IMR-90 (cell line): Measurements from ENCODE around the gene TBRG4. TPM values are rescaled to one million over a fixed set of nuclear protein-coding genes. Genes with fewer than 3 reads are reported as not detected.

Source experiments
- ATAC-seq: fragments of 200-7000 bp; cut with Tn5 transposase; 2 replicates; pipeline ENCODE4 v1.9.1; 2020; ENCODE audit warnings: low read depth, mild to moderate bottlenecking, moderate library complexity
- BruUV-seq: library from RNA; stranded (reverse); fragments of 400-500 nt; replicated peaks from 2 replicates; lab custom pipeline; 2021; lab: Mats Ljungman, UMichigan
- CTCF ChIA-PET: fragments of 300-600 bp; formaldehyde crosslinking; extraction: SDS; loops from one replicate; lab custom pipeline; 2021; ENCODE audit warnings: antibody characterized with exemption; lab: Yijun Ruan, JAX
- POLR2A ChIA-PET: fragments of 300-600 bp; sonication (Branson Sonifier 250); formaldehyde crosslinking; loops from one replicate; lab custom pipeline; 2022; ENCODE audit warnings: antibody characterized with exemption; ENCODE audit not compliant: unreplicated experiment; lab: Charles Lee
- DNase-seq: peaks from one replicate; pipeline ENCODE4 v3.0.0; 2013
- H2AFZ ChIP-seq: replicated peaks from 2 replicates; pipeline ENCODE3; 2013; ENCODE audit warnings: low read length, mild to moderate bottlenecking; ENCODE audit not compliant: poor library complexity
- H2AK5ac ChIP-seq: 2 replicates; pipeline ENCODE4 v1.6.1; 2013; ENCODE audit warnings: low read depth, low read length, inconsistent platforms
- H2AK9ac ChIP-seq: replicated peaks from 2 replicates; pipeline ENCODE3; 2013; ENCODE audit warnings: mild to moderate bottlenecking, low read depth, low read length, moderate library complexity; ENCODE audit not compliant: poor library complexity
- H2BK120ac ChIP-seq: 2 replicates; pipeline ENCODE4 v1.6.1; 2013; ENCODE audit warnings: low read depth, low read length, inconsistent platforms
- H2BK15ac ChIP-seq: 3 replicates; pipeline ENCODE4 v1.6.1; 2013; ENCODE audit warnings: low read depth, low read length, inconsistent platforms
- H2BK20ac ChIP-seq: 2 replicates; pipeline ENCODE4 v1.6.1; 2013; ENCODE audit warnings: low read depth, mild to moderate bottlenecking, inconsistent platforms, low read length, moderate library complexity
- H2BK5ac ChIP-seq: 2 replicates; pipeline ENCODE4 v1.6.1; 2013; ENCODE audit warnings: mild to moderate bottlenecking, low read depth, low read length, inconsistent platforms; ENCODE audit not compliant: poor library complexity, severe bottlenecking
- H3K14ac ChIP-seq: replicated peaks from 2 replicates; pipeline ENCODE4 v1.6.1; 2013; ENCODE audit warnings: low read depth, low read length, inconsistent platforms
- H3K18ac ChIP-seq: 2 replicates; pipeline ENCODE4 v1.6.1; 2013; ENCODE audit warnings: low read depth, low read length, control low read depth
- H3K23ac ChIP-seq: 2 replicates; pipeline ENCODE4 v1.6.1; 2013; ENCODE audit warnings: low read depth, low read length, inconsistent platforms
- H3K27ac ChIP-seq: 2 replicates; pipeline ENCODE4 v1.5.1; 2013; ENCODE audit warnings: mild to moderate bottlenecking, control low read depth, low read length; ENCODE audit not compliant: insufficient read depth
- H3K27me3 ChIP-seq: 2 replicates; pipeline ENCODE4 v1.6.1; 2013; ENCODE audit warnings: low read length; ENCODE audit not compliant: control insufficient read depth, insufficient read depth
- H3K36me3 ChIP-seq: 2 replicates; pipeline ENCODE4 v1.6.1; 2013; ENCODE audit warnings: low read length, mixed read lengths; ENCODE audit not compliant: control insufficient read depth, insufficient read depth
- H3K4ac ChIP-seq: 2 replicates; pipeline ENCODE4 v1.6.1; 2013; ENCODE audit warnings: low read depth, low read length, inconsistent platforms
- H3K4me1 ChIP-seq: 2 replicates; pipeline ENCODE4 v1.6.1; 2013; ENCODE audit warnings: low read length, mixed read lengths; ENCODE audit not compliant: control insufficient read depth, insufficient read depth
- H3K4me2 ChIP-seq: 2 replicates; pipeline ENCODE4 v1.6.1; 2013; ENCODE audit warnings: low read depth, mild to moderate bottlenecking, control low read depth, low read length, moderate library complexity
- H3K4me3 ChIP-seq: 2 replicates; pipeline ENCODE4 v1.5.1; 2013; ENCODE audit warnings: low read depth, mild to moderate bottlenecking, control low read depth, low read length, moderate library complexity; ENCODE audit not compliant: insufficient read depth
- H3K56ac ChIP-seq: 2 replicates; pipeline ENCODE4 v1.6.1; 2013; ENCODE audit warnings: low read length, inconsistent platforms; ENCODE audit not compliant: insufficient read depth; ENCODE audit errors: extremely low read depth
- H3K79me1 ChIP-seq, 2 experiments: 2 replicates each; pipeline ENCODE4 v1.6.1; 2013; ENCODE audit warnings: low read length in 2 of 2, inconsistent platforms in 1 of 2, low read depth in 1 of 2
- H3K9ac ChIP-seq: 2 replicates; pipeline ENCODE4 v1.6.1; 2013; ENCODE audit warnings: low read depth, low read length, control low read depth
- H3K9me1 ChIP-seq: 2 replicates; pipeline ENCODE4 v1.6.1; 2013; ENCODE audit warnings: low read length, inconsistent platforms; ENCODE audit not compliant: insufficient read depth
- H3K9me3 ChIP-seq: 2 replicates; pipeline ENCODE4 v1.6.1; 2013; ENCODE audit warnings: low read length; ENCODE audit not compliant: control insufficient read depth, insufficient read depth
- H4K20me1 ChIP-seq: 2 replicates; pipeline ENCODE4 v1.6.1; 2013; ENCODE audit warnings: low read length, inconsistent platforms; ENCODE audit not compliant: insufficient read depth
- H4K5ac ChIP-seq: 2 replicates; pipeline ENCODE4 v1.6.1; 2013; ENCODE audit warnings: mild to moderate bottlenecking, low read depth, low read length, control low read depth
- H4K8ac ChIP-seq, 2 experiments: 2 replicates each; pipeline ENCODE4 v1.6.1; 2013; ENCODE audit warnings: low read depth in 2 of 2, low read length in 2 of 2, control low read depth in 1 of 2, inconsistent platforms in 1 of 2
- H4K91ac ChIP-seq: 2 replicates; pipeline ENCODE4 v1.6.1; 2013; ENCODE audit warnings: low read depth, low read length, inconsistent platforms; ENCODE audit not compliant: insufficient read depth
- BHLHE40 ChIP-seq: fragments of 150-350 bp; IDR thresholded peaks from 2 replicates; pipeline ENCODE4 v1.6.1; 2016; ENCODE audit warnings: mild to moderate bottlenecking, low read depth, low read length
- CEBPB ChIP-seq: IDR thresholded peaks from 2 replicates; pipeline ENCODE4 v1.6.1; 2012; ENCODE audit warnings: low read depth, low read length, improper control_type of control experiment
- CHD1 ChIP-seq: IDR thresholded peaks from 2 replicates; pipeline ENCODE4 v1.6.1; 2012; ENCODE audit warnings: low read depth, low read length, improper control_type of control experiment
- CTCF ChIP-seq: conservative IDR thresholded peaks from 2 replicates; pipeline ENCODE4 v1.5.1; 2012; ENCODE audit warnings: mild to moderate bottlenecking, low read depth, low read length, improper control_type of control experiment
- ELK1 ChIP-seq: fragments of 150-350 bp; IDR thresholded peaks from 2 replicates; pipeline ENCODE4 v1.6.1; 2016; ENCODE audit warnings: low read depth, mild to moderate bottlenecking, low read length, moderate library complexity, borderline replicate concordance
- FOS ChIP-seq: fragments of 150-350 bp; IDR thresholded peaks from 2 replicates; pipeline ENCODE4 v1.6.1; 2016; ENCODE audit warnings: low read depth, low read length
- MAZ ChIP-seq: IDR thresholded peaks from 2 replicates; pipeline ENCODE4 v1.6.1; 2012; ENCODE audit warnings: low read depth, mild to moderate bottlenecking, low read length, improper control_type of control experiment, moderate library complexity, borderline replicate concordance
- MXI1 ChIP-seq: IDR thresholded peaks from 2 replicates; pipeline ENCODE4 v1.6.1; 2012; ENCODE audit warnings: low read depth, mild to moderate bottlenecking, low read length, moderate library complexity, borderline replicate concordance
- NFE2L2 ChIP-seq: fragments of 150-350 bp; IDR thresholded peaks from 2 replicates; pipeline ENCODE4 v1.6.1; 2016; ENCODE audit warnings: low read depth, mild to moderate bottlenecking, low read length
- POLR2A ChIP-seq: IDR thresholded peaks from 2 replicates; pipeline ENCODE4 v1.6.1; 2012; ENCODE audit warnings: mild to moderate bottlenecking, low read depth, low read length
- RAD21 ChIP-seq: IDR thresholded peaks from 2 replicates; pipeline ENCODE4 v1.6.1; 2012; ENCODE audit warnings: low read length, improper control_type of control experiment
- RCOR1 ChIP-seq: IDR thresholded peaks from 2 replicates; pipeline ENCODE4 v1.6.1; 2012; ENCODE audit warnings: mild to moderate bottlenecking, low read length, improper control_type of control experiment; ENCODE audit not compliant: insufficient replicate concordance
- RFX5 ChIP-seq: IDR thresholded peaks from 2 replicates; pipeline ENCODE4 v1.8.0; 2012; ENCODE audit warnings: low read depth, mild to moderate bottlenecking, low read length, moderate library complexity
- SMC3 ChIP-seq: fragments of 150-350 bp; IDR thresholded peaks from 2 replicates; pipeline ENCODE4 v1.6.1; 2016; ENCODE audit warnings: low read depth, mild to moderate bottlenecking, antibody characterized with exemption, low read length, moderate library complexity
- USF2 ChIP-seq: fragments of 150-350 bp; IDR thresholded peaks from 2 replicates; pipeline ENCODE4 v1.6.1; 2017; ENCODE audit warnings: mild to moderate bottlenecking, antibody characterized with exemption, low read length, low read depth
- WGBS, 2 experiments: methylation state at CpG; one replicate each; pipeline versions ENCODE4 v1.1.5 to v1.1.7; 2013; ENCODE audit warnings: missing lambda C conversion rate in 2 of 2; ENCODE audit not compliant: insufficient read length in 1 of 2; ENCODE audit errors: extremely low coverage in 2 of 2; 5-methylcytosine and 5-hydroxymethylcytosine counted together
- dilution Hi-C: fragments of 300-500 bp; cut with HindIII; formaldehyde crosslinking; loops from one replicate; pipeline ENCODE4 v1.14.3; 2018; ENCODE audit warnings: low sequenced_read_pairs; ENCODE audit not compliant: unreplicated experiment
- in situ Hi-C: fragments of 300-500 bp; cut with MboI; formaldehyde crosslinking; loops from 3 replicates; pipeline ENCODE4 v1.14.3; 2019; ENCODE audit warnings: low sequenced_read_pairs, inconsistent platforms, mixed read lengths
- intact Hi-C: fragments of 100-400 bp; cut with micrococcal nuclease; formaldehyde crosslinking; loops from 2 replicates; pipeline ENCODE4 v1.10.0; 2022
- polyA plus RNA-seq, 3 experiments: library from polyadenylated mRNA; depleted of rRNA; stranded (reverse); fragments of >200 nt; gene quantifications; 2 replicates each; pipeline ENCODE4 v1.2.3, GENCODE V29; 2012; ENCODE audit warnings: low replicate concordance in 1 of 3
- total RNA-seq: library from RNA; depleted of rRNA; stranded (reverse); fragments of >200 nt; gene quantifications from 2 replicates; pipeline ENCODE4 v1.2.3, GENCODE V29; 2012

TBRG4 gene
- total and polyA plus RNA-seq, 2 of the 4 experiments (the other 2 are of a cell fraction) = 71.6 to 77.6 TPM

GRCh38 chr7:45073031-45073785 is 38.3 kb downstream of the TBRG4 start:
- no peak overlapping the region for H2AK9ac ChIP-seq
- peaks cover under 1% of the 10 kb centered on the region; the same call in 1 of the 2 replicates for H4K20me1 ChIP-seq
- no peak overlapping the region for H3K4ac ChIP-seq
- no peaks in the 10 kb centered on the region for H3K4me1 ChIP-seq
- H3K27me3 ChIP-seq = no peaks in the 10 kb centered on the region
- dilution Hi-C loops (no loop called here), intact Hi-C loops (no loop called here), in situ Hi-C loops (no loop called here)
- no peak overlapping the region for H3K9ac ChIP-seq
- H3K36me3 ChIP-seq = peaks cover 78% of the 10 kb centered on the region
- ATAC-seq (0 out of 2 replicates have a peak, but pooled peaks have one; percentile 30), DNase-seq (no peak)
- ChIA-PET CTCF (interaction anchor here (0.5 kb wide), 1 partner anchor 1682 kb away, joined by 3 read pairs; no protein-coding TSS in a partner anchor), POLR2A (no interaction called here)
- H4K8ac ChIP-seq = no peak overlapping the region
- no peak overlapping the region for H3K56ac ChIP-seq
- H2BK120ac ChIP-seq = no peak overlapping the region
- peaks cover 5% of the 10 kb centered on the region; the same call in 1 of the 2 replicates for H3K9me1 ChIP-seq
- no peak overlapping the region for H3K14ac ChIP-seq
- H2BK15ac ChIP-seq = no peak overlapping the region
- H3K27ac ChIP-seq = no peak overlapping the region
- H2BK5ac ChIP-seq = no peak overlapping the region
- H2AK5ac ChIP-seq = no peak overlapping the region
- H4K91ac ChIP-seq = no peak overlapping the region
- no TSS peak for BruUV-seq
- H3K79me1 ChIP-seq = peaks cover 3 to 13% of the 10 kb centered on the region in 2 experiments; a peak in 3 of 4 replicates
- no peak overlapping the region for H2AFZ ChIP-seq
- no peaks in the 10 kb centered on the region for H3K9me3 ChIP-seq
- no peak overlapping the region for H3K4me2 ChIP-seq
- no peak overlapping the region for H4K5ac ChIP-seq
- no peak overlapping the region for H3K4me3 ChIP-seq
- H3K18ac ChIP-seq = no peak overlapping the region
- no CpG with 5 or more reads among the region's 17 CpGs for WGBS, 2 experiments
- no peak overlapping the region for H3K23ac ChIP-seq
- no peak overlapping the region for H2BK20ac ChIP-seq
- TF ChIP-seq RCOR1 (no peak), FOS (no peak), CEBPB (no peak), RAD21 (no peak), NFE2L2 (no peak), POLR2A (no peak), ELK1 (no peak), RFX5 (no peak), MAZ (no peak), USF2 (no peak), MXI1 (no peak), CHD1 (no peak), CTCF (no peak), BHLHE40 (no peak), SMC3 (no peak)
